HepG2 (cell line): Measurements from ENCODE around the gene NMNAT3. TPM values are rescaled to one million over a fixed set of nuclear protein-coding genes. Genes with fewer than 3 reads are reported as not detected.

ENCODE experiments used
- ARID2 ChIP-seq: sonication (generic); formaldehyde crosslinking; IDR thresholded peaks from 2 replicates; pipeline ENCODE4 v1.8.1; 2022; ENCODE audit warnings: mild to moderate bottlenecking, missing genetic modification reagents, borderline replicate concordance
- ATF7 ChIP-seq, 2 experiments: fragments of 450-650 bp in 1 of 2; sonication (generic) in 1 of 2; formaldehyde crosslinking in 1 of 2; IDR thresholded peaks; 2 replicates each; pipeline versions ENCODE4 v1.4.0 to v1.6.1; 2016 to 2020; ENCODE audit warnings: antibody characterized with exemption in 1 of 2, mild to moderate bottlenecking in 1 of 2, missing genetic modification reagents in 1 of 2
- ETV5 ChIP-seq: IDR thresholded peaks from 2 replicates; pipeline ENCODE4 v1.6.1; 2018; ENCODE audit warnings: missing biosample characterization, missing genetic modification reagents, inconsistent platforms, borderline replicate concordance
- HDAC2 ChIP-seq: sonication (generic); formaldehyde crosslinking; IDR thresholded peaks from 2 replicates; pipeline ENCODE4 v1.4.0; 2020; ENCODE audit warnings: missing genetic modification reagents
- MYNN ChIP-seq: sonication (generic); formaldehyde crosslinking; IDR thresholded peaks from 2 replicates; pipeline ENCODE4 v1.4.0; 2020; ENCODE audit warnings: mild to moderate bottlenecking, low read depth, missing genetic modification reagents
- RARA ChIP-seq: IDR thresholded peaks from 2 replicates; pipeline ENCODE4 v1.6.1; 2016; ENCODE audit warnings: missing genetic modification reagents, missing compliant biosample characterization
- RXRB ChIP-seq: IDR thresholded peaks from 2 replicates; pipeline ENCODE4 v1.6.1; 2016; ENCODE audit warnings: borderline replicate concordance, missing genetic modification reagents, missing compliant biosample characterization
- SRF ChIP-seq: IDR thresholded peaks from 2 replicates; pipeline ENCODE4 v1.6.1; 2011; ENCODE audit warnings: mild to moderate bottlenecking, low read depth, low read length, moderate library complexity
- ZFP36 ChIP-seq: fragments of 150-350 bp; IDR thresholded peaks from 2 replicates; pipeline ENCODE4 v1.6.1; 2018; ENCODE audit warnings: borderline replicate concordance, low read length, low read depth; ENCODE audit not compliant: partially characterized antibody
- ZMYM2 ChIP-seq: sonication (generic); formaldehyde crosslinking; IDR thresholded peaks from 2 replicates; pipeline ENCODE4 v1.8.0; 2022; ENCODE audit warnings: mild to moderate bottlenecking, missing genetic modification reagents
- ZMYM4 ChIP-seq: sonication (generic); formaldehyde crosslinking; IDR thresholded peaks from 2 replicates; pipeline ENCODE4 v1.8.1; 2023; ENCODE audit warnings: mild to moderate bottlenecking, missing genetic modification reagents
- ZNF761 ChIP-seq: sonication (generic); formaldehyde crosslinking; conservative IDR thresholded peaks from 2 replicates; pipeline ENCODE4 v1.4.0; 2020; ENCODE audit warnings: mild to moderate bottlenecking, missing genetic modification reagents
- ZNF816 ChIP-seq: sonication (generic); formaldehyde crosslinking; IDR thresholded peaks from 2 replicates; pipeline ENCODE4 v1.8.0; 2022; ENCODE audit warnings: missing genetic modification reagents, mild to moderate bottlenecking, borderline replicate concordance
- polyA plus RNA-seq, 8 experiments: library from polyadenylated mRNA; depleted of rRNA in 3 of 8; stranded (reverse) in 7 of 8; unstranded in 1 of 8; fragments of >200 nt; fragmentation: Illumina TruSeq in 4 of 8; extraction: Trizol in 4 of 8; gene quantifications; 2 replicates each; pipeline versions ENCODE4 v1.2.1 to v1.2.3, GENCODE V29; 2011 to 2016; ENCODE audit warnings: low read depth in 4 of 8, missing spikeins in 1 of 8, mixed read lengths in 1 of 8; ENCODE audit not compliant: insufficient read depth in 1 of 8
- total RNA-seq, 5 experiments: library from RNA; depleted of rRNA; stranded (reverse); fragments of >200 nt; fragmentation: Illumina TruSeq; extraction: Trizol; gene quantifications; 2 replicates each; pipeline ENCODE4 v1.2.3, GENCODE V29; 2016; ENCODE audit warnings: low read depth in 1 of 5
- TF ChIP-seq, protein P1 (sequence below): sonication (generic); formaldehyde crosslinking; IDR thresholded peaks from 2 replicates; pipeline ENCODE4 v1.4.0; 2020; ENCODE audit warnings: missing genetic modification reagents
- TF ChIP-seq, protein P2 (sequence below): sonication (generic); formaldehyde crosslinking; IDR thresholded peaks from 2 replicates; pipeline ENCODE4 v1.4.0; 2020; ENCODE audit warnings: missing genetic modification reagents, mild to moderate bottlenecking, borderline replicate concordance
- TF ChIP-seq, protein P3 (sequence below): sonication (generic); formaldehyde crosslinking; IDR thresholded peaks from 2 replicates; pipeline ENCODE4 v1.4.0; 2020; ENCODE audit warnings: missing genetic modification reagents
- TF ChIP-seq, protein P4 (sequence below): IDR thresholded peaks from 2 replicates; pipeline ENCODE4 v1.6.1; 2016
- TF ChIP-seq, protein P5 (sequence below): IDR thresholded peaks from 2 replicates; pipeline ENCODE4 v1.6.1; 2016; ENCODE audit warnings: missing compliant biosample characterization, missing genetic modification reagents, borderline replicate concordance
- TF ChIP-seq, protein P6 (sequence below): sonication (generic); formaldehyde crosslinking; IDR thresholded peaks from 2 replicates; pipeline ENCODE4 v1.5.0; 2020; ENCODE audit warnings: missing genetic modification reagents

Gene NMNAT3
- total and polyA plus RNA-seq, 2 of the 13 experiments (the other 11 are each of a cell fraction or from before 2014, with no cell fraction given), result 6.1 to 7.0 TPM

DNA sequence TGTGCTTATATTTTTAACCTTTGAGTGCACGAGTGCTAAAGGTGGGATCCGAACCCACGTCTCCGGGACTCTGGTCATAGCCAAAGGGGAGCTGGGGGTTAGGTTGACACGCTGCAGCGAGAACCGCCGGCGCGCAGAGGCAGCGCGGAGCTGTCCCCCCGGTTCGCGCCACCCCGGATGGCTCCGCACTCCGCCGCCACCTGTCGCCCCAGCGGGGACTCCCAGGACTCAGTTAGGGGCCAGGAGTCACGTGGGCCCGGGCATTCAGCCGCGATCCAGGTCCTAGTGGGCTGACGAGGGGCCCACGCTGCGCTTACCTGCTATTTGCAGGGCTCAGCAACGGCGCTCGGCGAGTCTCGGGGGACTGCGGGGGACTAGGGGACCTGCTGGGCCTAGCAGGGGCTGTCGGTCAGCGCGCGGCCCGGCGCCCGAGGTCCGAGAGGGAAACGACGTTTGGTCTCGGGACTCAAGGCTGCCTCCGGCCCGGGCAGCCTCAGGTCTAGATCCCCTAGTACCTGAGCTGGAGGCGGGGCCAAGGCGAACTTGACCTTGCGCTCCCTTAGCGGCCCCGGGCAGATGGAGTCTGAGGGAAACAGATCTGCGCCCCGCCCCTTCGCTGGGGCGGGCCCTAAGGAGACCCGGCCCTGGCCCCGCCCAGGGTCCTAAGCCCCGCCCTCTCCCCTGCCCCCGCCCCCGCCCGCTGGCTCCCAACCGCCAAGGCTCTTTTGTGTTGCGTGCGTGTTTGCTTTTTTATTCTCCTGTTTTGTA, at the start of gene NMNAT3 (continued):
- TF ChIP-seq, protein P1, sequence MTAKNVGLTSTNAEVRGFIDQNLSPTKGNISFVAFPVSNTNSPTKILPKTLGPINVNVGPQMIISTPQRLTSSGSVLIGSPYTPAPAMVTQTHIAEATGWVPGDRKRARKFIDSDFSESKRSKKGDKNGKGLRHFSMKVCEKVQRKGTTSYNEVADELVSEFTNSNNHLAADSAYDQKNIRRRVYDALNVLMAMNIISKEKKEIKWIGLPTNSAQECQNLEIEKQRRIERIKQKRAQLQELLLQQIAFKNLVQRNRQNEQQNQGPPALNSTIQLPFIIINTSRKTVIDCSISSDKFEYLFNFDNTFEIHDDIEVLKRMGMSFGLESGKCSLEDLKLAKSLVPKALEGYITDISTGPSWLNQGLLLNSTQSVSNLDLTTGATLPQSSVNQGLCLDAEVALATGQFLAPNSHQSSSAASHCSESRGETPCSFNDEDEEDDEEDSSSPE (CRISPR knock-in tag), result no peak
- no peak for TF ChIP-seq ATF7 (IDR thresholded peaks at IDR 0.05)
- TF ChIP-seq ATF7 (CRISPR knock-in tag; IDR thresholded peaks at IDR 0.05), result no peak
- TF ChIP-seq, protein P2, sequence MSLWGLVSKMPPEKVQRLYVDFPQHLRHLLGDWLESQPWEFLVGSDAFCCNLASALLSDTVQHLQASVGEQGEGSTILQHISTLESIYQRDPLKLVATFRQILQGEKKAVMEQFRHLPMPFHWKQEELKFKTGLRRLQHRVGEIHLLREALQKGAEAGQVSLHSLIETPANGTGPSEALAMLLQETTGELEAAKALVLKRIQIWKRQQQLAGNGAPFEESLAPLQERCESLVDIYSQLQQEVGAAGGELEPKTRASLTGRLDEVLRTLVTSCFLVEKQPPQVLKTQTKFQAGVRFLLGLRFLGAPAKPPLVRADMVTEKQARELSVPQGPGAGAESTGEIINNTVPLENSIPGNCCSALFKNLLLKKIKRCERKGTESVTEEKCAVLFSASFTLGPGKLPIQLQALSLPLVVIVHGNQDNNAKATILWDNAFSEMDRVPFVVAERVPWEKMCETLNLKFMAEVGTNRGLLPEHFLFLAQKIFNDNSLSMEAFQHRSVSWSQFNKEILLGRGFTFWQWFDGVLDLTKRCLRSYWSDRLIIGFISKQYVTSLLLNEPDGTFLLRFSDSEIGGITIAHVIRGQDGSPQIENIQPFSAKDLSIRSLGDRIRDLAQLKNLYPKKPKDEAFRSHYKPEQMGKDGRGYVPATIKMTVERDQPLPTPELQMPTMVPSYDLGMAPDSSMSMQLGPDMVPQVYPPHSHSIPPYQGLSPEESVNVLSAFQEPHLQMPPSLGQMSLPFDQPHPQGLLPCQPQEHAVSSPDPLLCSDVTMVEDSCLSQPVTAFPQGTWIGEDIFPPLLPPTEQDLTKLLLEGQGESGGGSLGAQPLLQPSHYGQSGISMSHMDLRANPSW (CRISPR knock-in tag), result 0 out of 2 replicates have a peak, but pooled peaks have one; percentile 34
- TF ChIP-seq, protein P3, sequence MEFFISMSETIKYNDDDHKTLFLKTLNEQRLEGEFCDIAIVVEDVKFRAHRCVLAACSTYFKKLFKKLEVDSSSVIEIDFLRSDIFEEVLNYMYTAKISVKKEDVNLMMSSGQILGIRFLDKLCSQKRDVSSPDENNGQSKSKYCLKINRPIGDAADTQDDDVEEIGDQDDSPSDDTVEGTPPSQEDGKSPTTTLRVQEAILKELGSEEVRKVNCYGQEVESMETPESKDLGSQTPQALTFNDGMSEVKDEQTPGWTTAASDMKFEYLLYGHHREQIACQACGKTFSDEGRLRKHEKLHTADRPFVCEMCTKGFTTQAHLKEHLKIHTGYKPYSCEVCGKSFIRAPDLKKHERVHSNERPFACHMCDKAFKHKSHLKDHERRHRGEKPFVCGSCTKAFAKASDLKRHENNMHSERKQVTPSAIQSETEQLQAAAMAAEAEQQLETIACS (CRISPR knock-in tag), result no peak
- TF ChIP-seq, protein P4, sequence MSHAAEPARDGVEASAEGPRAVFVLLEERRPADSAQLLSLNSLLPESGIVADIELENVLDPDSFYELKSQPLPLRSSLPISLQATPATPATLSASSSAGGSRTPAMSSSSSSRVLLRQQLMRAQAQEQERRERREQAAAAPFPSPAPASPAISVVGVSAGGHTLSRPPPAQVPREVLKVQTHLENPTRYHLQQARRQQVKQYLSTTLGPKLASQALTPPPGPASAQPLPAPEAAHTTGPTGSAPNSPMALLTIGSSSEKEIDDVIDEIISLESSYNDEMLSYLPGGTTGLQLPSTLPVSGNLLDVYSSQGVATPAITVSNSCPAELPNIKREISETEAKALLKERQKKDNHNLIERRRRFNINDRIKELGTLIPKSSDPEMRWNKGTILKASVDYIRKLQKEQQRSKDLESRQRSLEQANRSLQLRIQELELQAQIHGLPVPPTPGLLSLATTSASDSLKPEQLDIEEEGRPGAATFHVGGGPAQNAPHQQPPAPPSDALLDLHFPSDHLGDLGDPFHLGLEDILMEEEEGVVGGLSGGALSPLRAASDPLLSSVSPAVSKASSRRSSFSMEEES (CRISPR knock-in tag), result peak; percentile 80
- peak; percentile 76 for TF ChIP-seq ZMYM2
- 0 out of 2 replicates have a peak, but pooled peaks have one; percentile 37 for TF ChIP-seq ZNF761 (CRISPR knock-in tag)
- TF ChIP-seq ZMYM4 (CRISPR knock-in tag), result peak; percentile 79
- TF ChIP-seq HDAC2 (CRISPR knock-in tag), result peak; percentile 55; the same call in 1 of the 2 replicates
- peak; percentile 74 for TF ChIP-seq RARA (CRISPR knock-in tag)
- peak; percentile 27; the same call in 1 of the 2 replicates for TF ChIP-seq RXRB (CRISPR knock-in tag)
- peak; percentile 70; the same call in 1 of the 2 replicates for TF ChIP-seq ARID2 (CRISPR knock-in tag)
- TF ChIP-seq, protein P5, sequence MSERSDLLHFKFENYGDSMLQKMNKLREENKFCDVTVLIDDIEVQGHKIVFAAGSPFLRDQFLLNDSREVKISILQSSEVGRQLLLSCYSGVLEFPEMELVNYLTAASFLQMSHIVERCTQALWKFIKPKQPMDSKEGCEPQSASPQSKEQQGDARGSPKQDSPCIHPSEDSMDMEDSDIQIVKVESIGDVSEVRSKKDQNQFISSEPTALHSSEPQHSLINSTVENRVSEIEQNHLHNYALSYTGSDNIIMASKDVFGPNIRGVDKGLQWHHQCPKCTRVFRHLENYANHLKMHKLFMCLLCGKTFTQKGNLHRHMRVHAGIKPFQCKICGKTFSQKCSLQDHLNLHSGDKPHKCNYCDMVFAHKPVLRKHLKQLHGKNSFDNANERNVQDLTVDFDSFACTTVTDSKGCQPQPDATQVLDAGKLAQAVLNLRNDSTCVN (CRISPR knock-in tag), result 0 out of 2 replicates have a peak, but pooled peaks have one; percentile 26
- 0 out of 2 replicates have a peak, but pooled peaks have one; percentile 58 for TF ChIP-seq MYNN (CRISPR knock-in tag)
- TF ChIP-seq ETV5 (CRISPR knock-in tag), result peak; percentile 13; the same call in 1 of the 2 replicates
- TF ChIP-seq ZFP36, result no peak
- TF ChIP-seq, protein P6, sequence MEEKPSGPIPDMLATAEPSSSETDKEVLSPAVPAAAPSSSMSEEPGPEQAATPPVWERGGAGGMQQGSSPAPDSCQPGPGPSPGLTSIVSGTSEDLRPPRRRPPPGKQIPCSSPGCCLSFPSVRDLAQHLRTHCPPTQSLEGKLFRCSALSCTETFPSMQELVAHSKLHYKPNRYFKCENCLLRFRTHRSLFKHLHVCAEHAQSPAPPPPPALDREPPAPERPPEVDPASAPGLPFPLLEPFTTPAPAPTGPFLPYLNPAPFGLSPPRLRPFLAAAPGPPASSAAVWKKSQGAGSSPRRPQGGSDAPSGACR (CRISPR knock-in tag), result no peak
- peak; percentile 85 for TF ChIP-seq ZNF816
- no peak for TF ChIP-seq SRF
